ENCODE measurements around the gene ZNF462. TPM values are rescaled to one million over a fixed set of nuclear protein-coding genes. Genes with fewer than 3 reads are reported as not detected.
"Not testable (repeated sequence)": the region's sequence is repeated elsewhere in the genome, so short reads cannot be mapped to it uniquely, and the experiment has no call there.

The ZNF462 gene
- polyA plus RNA-seq (2013, experiment 1 of 2; ENCODE audit: insufficient read length) = 3.7 TPM
- 4.6 TPM for polyA plus RNA-seq (2013, experiment 2 of 2; ENCODE audit: insufficient read length)

DNA sequence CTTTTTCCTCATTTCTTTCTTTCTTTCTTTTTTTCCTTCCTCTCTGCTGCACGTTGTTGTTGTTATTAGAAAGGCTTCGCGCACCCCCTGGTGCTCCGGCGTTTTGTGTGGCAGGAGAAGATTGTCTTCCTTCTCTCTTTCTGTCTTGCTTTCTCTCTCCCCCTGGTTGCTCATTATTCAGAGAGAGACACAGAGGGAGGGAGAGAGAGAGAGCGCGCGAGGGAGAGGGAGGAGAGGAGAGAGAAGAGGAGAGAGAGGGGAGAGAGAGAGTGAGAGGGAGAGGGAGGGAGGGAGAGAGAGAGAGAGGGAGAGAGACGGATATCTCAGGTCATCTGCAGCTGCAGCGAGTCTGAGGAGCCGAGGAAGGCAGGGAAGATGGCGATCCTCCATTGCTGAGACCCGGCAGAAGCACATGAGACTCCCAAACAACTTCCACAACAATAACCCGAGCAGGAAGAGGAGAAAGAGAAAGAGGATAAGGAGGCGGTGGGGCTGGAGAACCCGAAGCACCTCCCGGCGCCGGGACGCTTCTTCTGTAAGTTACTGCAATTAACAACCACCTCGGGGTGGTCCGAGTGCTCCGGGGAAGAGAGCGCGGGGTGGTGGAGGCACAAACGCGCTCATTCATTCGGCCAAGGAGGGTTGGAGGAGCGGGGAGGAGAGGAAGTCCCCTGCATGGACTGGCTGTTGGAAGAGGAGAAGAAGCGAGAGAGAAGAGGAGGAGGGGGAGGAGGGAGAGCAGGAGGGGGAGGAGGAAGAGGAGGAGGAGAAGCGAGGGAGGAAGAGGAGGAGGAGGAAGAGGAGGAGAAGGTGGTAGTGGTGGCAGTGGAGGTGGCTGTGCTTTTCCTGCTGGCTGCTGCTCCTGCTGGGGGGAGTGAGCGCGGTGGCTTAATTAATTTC lies at the start of gene ZNF462:
TSS of gene ZNF462 (plus strand) at position 346 of the 900 bp plus-strand sequence. CDS start 60,218 bp downstream, outside the sequence.
- peak; percentile 82 for DNase-seq

GRCh38 chr9:106816524-106816923 lies 46.4 kb upstream of the ZNF462 start:
- DNase-seq = no peak

DNA sequence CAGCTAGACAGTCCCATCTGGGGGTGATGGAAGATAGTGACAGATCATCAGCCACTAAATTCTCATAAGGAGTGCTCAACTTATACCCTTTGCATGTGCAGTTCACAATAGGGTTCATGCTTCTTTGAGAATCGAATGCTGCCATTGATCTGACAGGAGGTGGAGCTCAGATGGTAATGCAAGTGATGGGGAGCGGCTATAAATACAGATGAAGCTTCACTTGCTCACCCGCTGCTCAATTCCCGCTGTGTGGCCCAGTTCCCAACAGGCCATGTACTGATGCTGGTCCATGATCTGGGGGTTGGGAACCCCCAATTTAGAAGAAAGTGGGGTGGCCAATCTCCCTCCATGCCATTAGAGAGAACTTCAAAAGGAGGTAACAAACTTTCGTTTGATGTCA lies 44.9 kb upstream of the ZNF462 start:
- no peak for DNase-seq

DNA sequence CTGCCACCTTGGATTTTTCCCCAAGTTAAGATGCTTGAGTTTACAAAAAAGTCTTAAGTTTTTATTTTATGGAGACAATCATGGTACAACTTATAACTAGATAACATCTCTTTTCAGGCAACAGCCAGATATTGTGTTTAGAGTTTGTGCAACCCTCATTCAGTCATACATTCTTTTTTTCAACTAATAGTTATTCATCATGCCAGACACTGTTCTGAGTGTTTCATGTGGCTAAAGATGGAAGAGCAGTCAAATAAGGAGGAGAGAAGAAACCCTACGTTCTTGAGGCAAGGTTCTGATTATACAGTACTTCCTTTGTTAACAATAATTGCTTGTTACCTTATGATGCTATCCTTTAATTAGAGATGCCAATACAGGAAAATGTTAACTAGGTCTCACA lies 42.1 kb upstream of the ZNF462 start:
- no peak for DNase-seq

DNA sequence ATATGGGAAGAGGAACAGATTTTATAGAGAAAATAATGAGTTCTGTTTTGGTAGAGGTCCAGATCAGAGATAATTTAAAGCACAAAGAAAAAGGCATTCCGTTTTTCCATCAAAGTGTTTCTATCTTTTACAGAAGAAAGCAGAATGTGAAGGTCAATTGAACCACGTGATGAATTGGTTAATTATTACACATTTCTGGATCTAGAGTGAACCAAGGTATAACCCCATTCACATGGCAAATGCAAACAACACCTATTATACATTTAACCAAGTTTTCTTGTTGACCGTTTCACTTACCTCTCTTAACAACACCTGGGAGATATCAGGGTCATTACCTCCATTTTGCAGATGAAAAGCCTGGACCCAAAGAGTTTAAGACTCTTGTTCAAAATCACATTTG lies 34.9 kb upstream of the ZNF462 start:
- DNase-seq = no peak

DNA sequence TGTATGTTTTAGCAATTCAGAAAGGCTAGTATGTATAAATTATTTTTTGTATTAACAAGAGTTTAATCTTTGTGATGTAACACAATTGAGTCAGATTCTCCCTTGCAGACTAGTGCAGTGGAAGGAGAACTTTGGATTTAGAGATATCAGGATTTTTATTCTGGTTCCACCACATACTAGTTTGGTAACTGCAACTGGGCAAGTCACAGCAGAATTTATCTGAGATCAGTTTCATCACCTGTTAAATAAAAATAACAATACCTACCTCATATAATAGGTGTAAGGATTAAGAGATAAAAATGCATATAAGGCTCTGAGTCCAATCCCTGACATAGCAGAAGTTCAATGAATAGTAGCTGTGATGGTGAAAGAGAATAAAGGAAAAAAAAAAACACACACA lies 34.0 kb upstream of the ZNF462 start:
- DNase-seq = no peak

- peak; percentile 21 for DNase-seq
Measured at GRCh38 chr9:106829666-106830408, 33.1 kb upstream of the ZNF462 start.

DNA sequence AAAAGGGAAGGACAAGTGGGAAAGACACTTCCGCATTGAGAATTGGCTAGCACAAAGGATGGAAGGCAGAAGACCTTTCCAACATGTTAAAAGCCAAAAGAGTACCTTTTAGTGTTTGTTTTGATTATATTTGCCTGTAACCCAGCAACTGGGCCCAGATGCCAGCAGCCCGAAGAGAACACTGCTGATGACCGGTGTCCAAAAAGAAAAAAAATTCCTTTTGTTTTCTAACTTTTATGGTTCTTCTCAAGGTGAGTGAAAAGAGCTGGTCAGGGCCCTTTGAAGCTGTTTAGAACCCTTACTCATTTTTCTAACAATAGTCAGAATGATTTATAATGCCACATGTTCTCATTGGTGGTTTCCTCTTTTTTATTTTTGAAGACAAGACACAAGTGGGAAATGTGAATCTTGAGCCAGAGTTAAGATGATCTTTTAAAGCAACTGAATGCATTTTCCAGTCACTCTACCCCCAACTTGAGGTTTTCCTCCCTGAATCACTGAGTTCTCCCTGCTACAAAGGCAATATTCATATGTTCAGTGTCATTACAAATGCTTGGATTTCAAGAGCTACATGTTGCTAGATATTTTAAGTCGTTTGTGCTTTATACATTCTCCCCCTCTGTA lies 32.3 kb upstream of the ZNF462 start:
- peak; percentile 7 for DNase-seq

- DNase-seq = no peak
Measured at GRCh38 chr9:106834888-106835287, 28.1 kb upstream of the ZNF462 start.

DNA sequence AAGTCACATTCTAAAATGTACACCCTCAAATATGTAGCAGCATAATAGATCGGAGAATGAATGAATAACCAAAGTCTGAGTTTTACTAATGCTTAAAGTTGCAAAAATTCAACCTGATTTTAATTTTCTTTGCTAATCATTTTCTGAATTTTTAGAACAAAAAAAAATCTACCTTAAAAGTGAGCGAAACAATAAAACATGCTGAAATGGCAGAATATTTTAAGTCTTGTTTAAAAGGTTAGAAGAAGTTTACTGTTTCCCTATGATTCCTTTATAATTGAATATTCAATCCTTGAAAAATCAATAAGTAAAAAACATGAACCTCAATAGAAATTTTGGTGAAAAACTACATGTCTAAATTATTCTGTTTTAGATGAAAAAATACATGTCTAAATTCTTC lies 27.1 kb upstream of the ZNF462 start:
- no peak for DNase-seq

GRCh38 chr9:106843371-106843770 lies 19.6 kb upstream of the ZNF462 start:
- no peak for DNase-seq

GRCh38 chr9:106846307-106846706 lies 16.7 kb upstream of the ZNF462 start:
- no peak for DNase-seq

DNA sequence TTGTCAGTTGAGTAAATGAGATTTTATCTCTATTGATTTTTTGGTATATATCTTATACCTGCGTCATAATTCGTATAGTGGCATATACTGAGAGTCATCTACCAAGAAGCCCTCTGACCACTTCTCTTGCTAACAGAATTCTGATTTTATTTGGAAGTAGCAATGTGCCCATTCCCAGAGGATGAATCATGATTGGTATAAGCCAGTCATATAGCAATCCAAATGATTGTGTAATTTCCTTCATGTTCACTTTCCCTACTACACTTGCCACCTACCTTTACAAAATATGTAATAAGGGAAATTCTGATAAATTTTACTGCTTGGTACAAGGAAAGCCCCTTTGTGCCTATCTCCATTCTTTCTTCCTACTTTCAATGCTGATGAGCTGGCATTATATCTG lies 16.1 kb upstream of the ZNF462 start:
- DNase-seq = peak; percentile 42

- DNase-seq = not testable (repeated sequence)
Measured at GRCh38 chr9:106851640-106852039, 11.3 kb upstream of the ZNF462 start.

- no peak for DNase-seq
Measured at GRCh38 chr9:106857811-106858470, 5.0 kb upstream of the ZNF462 start.

DNA sequence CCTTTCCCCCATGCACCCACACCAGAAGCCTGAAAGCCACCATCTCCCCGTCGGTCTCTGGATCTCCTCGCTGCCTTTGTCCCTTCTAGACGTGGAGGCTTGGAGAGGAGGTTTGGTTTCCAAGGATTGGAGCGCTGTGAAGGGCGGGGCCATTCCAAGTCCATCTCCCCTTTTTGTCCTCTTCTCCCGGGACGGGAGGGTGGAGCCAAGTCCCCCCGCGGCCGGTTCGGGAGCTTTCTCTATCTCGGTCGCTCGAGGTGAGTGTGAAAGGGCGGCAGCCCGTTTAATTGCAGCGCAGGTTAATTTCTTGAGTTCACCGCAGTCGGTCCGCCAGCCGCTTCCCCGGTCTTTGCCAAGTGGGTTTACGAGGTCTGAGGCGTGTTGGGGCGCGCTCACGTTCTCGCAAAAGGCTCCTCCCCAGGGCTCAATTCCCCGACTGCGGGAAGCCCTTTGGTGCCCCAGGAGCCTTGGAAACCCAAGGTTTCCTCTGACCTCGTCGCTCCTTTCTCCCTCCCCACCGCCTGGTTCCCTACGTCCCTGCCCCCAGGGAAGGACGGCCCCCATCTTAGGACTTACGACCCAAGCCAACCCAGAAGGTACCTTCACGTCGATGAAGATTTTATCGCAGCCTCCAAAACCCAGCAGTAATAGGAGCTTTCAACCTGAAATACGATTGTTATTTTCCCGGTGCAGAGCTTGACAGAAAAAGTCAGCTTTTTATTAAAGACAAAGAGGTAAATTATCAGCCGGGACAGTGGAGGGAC lies 2.8 kb upstream of the ZNF462 start:
- DNase-seq = peak; percentile 39

DNA sequence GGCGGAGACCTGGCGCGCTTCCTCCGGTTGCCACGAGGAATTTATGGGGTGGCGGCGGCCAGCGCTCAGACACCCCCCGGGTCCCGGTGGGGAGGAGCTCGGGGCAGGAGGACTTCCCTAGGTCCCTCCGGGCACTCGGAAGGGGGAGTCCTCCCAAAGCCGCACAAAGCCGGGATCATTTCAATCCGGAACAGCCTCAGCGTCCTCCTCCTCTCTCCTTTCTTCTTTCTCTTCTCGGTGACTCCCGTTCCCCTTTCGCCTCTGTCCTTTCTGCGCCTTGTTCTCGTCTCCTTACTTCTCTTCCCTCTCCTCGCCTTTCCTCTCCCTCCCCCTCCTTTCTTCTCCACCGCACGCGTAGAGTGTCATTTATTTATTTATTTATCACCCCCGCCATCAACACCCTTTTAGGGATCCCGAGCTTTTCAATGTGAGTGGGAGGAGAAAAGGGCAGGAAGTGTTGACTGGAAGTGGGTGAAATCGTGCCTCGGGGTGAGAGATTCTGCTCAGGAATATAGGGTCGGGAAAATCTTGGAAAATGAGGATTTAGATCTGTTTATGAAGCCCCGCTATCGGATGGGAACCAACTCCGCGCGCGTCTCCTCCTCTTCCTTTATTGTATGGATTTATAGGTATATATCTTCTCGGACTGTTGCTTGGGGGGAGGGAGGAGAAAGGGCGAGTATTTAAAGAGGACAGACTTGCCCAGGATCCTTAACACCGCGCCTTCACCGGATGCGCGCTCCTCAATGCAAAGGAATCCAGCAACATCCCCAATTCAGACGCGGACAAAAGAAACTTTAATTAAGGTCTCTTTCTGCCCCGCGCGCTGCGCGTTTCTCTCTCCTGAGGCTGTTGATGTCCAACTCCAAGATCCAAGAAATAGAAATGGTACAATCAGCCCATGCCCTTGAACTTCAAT lies 2.0 kb upstream of the ZNF462 start:
- peak; percentile 49 for DNase-seq

GRCh38 chr9:106861640-106862109 lies 1.3 kb upstream of the ZNF462 start:
- no peak for DNase-seq

GRCh38 chr9:106862110-106862820 lies 701 bp upstream of the ZNF462 start:
- DNase-seq = peak; percentile 35

Data from fibroblast of skin of scalp (primary cell).